Islet of Langerhans (tissue), 1 donor: ENCODE data around the gene TUSC2.

Experiments used
- FAIRE-seq: peaks from one replicate; lab custom pipeline; 2011; peaks lifted over from hg19 to GRCh38; lab: Jason Lieb, UNC

TUSC2 gene

DNA sequence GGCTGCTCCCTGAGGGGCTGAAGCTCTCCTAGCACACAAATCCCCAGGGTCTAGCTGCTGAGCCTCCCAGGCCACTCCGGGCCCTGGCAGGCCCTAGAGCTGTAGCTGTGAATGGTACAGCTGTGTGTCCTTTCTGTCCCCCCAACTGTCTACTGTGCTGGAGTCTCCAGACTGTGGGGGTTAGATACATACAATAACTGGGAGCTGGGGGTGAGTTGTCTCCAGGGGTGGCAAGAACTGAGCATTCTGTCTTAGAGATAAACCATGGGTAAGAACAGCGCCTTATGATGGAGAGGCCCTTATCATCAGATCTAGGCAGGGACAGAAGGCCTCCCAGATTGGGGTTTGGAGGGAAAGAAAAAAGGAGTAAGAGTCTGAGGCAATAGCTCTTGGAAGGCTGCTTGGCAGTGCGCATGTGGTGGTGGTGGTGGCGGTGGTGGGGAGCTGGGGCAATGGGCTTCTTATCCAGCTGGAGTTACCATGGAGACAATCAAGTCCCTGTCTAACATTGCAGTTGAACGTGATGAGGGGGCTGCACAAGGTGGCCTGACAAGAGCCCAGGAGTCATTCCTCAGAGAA is 26.3 kb upstream of the TUSC2 start:
- no peak for FAIRE-seq

- no peak for FAIRE-seq
Observed at GRCh38 chr3:50353245-50354004, 25.4 kb upstream of the TUSC2 start.

DNA sequence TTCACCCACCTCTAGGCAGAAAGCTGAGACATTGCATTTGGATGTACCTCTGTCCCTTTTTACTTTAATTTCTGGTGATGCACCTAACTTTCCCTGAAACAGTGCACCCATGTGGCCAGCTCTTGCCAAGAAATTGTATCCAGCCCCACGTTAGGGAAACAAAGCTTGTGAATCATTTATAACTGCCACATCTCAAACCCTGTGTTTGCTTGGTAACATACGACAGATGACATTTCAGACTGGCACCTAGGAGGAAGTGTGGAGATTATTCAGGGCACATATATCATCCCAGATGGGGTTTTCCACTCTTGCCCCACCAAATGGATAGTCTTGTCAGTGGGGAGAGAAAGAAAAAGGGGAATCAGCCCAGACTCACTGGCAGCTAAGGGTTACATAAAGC is 24.8 kb upstream of the TUSC2 start:
- no peak for FAIRE-seq

- no peak for FAIRE-seq
Observed at GRCh38 chr3:50351323-50351697, 23.3 kb upstream of the TUSC2 start.

- no peak for FAIRE-seq
Observed at GRCh38 chr3:50350527-50351322, 22.7 kb upstream of the TUSC2 start, which contains the start of the genes CYB561D2 and NPRL2. TSS of gene CYB561D2 (plus strand) at chr3:50350862. CDS start at chr3:50351434, 572 bp downstream. TSS of gene NPRL2 (minus strand) at chr3:50350775. CDS start at chr3:50350652, 123 bp downstream.

DNA sequence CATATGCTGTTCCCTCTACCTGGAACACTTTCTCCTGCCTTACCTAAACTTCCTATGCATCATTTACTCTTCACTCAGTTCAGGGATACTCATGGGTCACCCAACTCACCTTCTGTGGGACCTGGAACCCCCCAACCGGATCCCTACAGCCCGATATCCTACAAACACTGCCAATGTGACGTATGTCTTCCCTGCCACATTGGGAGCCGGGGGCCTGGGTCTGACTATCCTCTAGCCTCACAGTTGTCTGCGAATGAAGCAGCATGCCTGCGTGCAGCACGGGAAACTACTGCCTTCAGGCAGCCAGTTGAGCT is 22.1 kb upstream of the TUSC2 start:
- FAIRE-seq = no peak

GRCh38 chr3:50347187-50347813 is 19.3 kb upstream of the TUSC2 start:
- FAIRE-seq = peak; percentile 86

DNA sequence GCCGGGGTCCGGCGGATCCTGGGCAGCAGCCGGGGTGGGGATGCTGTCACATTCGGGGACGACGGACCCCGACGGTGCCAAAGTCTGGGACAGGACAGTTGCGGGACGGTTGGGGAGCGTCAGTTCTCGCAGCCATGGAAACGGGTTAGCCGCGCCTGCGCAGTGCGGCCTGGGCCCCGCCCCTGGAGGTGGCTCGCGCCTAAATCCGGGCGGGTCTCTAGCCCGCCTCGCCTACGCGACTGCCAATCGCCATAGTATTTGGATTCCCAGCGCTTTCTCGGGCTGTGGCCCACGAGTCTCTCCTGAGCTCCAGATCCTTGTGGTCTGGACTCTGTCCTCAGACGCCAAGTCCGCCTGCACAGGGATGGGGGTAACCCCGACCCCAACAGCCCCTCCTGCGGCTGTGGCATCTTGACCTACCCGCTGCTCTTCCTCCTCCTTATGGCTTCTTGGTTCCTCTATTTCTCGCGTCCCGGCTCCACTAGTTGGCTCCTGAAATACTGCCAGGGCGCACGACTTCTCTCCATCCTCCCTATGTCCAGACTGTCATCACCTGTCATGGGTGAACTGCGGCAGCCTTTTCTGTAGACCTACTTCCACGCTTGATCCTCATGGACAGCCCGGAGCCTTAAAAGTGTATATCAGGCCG is 17.7 kb upstream of the TUSC2 start, which contains the start of gene ZMYND10:
TSS of gene ZMYND10 (minus strand) at position 147 of the 649 bp plus-strand sequence. CDS start 153 bp downstream, outside the sequence.
- FAIRE-seq = no peak

- no peak for FAIRE-seq
Observed at GRCh38 chr3:50345008-50345407, 17.0 kb upstream of the TUSC2 start.

DNA sequence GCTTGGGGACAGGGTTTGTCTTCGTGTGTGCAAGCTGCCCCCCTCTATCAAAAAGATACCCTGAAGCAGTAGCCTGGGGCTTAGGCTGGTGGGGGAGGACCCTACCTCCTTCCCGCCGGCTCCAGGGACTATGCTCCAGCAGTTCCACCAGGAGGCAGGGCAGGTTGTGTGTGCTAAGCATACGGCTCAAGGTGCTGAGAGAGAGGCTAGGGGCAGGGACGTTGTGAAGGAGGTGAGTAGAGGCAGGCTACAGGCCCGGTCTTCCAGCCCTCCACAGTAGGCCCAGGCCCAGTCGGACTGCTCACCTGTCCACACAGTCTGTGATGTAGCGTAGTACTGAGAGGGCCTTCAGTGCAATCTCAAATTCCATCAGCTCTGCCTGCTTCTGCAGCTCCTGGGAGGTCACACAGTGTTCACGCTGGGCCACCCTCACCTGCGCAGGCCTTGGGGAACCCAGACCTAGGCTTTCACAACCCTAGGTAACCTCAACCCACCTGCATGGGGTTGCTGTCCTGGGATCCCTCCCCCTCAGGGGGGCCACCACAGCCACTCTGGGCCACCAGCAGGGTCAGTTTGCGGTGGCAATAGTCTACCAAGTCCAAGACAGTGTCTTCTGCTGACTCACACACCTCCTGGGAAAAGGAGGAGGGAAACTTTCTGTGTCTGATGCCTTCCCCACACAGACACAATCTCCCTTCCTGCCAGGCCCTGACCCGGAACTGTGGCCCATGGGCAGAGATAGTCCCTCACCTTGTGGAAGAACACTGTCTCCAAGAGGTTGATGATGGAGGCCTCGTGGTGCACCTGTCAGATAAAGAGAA is 15.0 kb upstream of the TUSC2 start:
- FAIRE-seq = no peak

DNA sequence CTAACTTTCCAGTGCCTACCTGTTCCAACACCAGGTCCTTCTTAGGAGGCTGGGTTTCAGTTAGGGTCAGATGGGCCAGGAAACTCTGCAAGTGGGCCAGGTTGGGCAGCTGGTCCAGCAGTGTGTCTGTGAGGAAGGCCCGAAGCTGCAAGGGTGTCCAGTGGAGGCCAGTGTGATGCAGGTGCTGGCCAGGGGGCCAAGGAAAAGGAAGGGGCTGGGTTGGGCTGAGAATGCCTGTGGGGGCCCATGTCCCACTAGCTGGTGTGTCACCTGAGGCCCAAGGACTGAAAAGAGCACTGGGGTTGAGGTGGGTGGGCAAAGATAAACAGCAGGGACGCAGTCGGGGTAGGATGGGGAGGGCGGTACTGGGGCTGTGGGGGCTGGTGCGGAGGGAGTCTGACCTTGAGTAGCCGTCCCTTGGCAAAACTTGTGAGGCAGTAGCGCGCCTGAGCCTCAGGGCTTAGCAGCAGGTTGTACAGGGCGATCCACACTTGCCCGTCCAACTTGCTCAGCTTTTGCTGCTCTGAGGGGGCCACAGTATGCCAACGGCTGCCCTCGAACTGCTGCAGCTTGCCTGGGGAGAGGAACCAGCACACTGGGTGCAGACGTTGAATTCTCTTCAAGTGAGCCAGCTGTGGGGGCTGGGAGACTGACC is 14.1 kb upstream of the TUSC2 start:
- FAIRE-seq = no peak

DNA sequence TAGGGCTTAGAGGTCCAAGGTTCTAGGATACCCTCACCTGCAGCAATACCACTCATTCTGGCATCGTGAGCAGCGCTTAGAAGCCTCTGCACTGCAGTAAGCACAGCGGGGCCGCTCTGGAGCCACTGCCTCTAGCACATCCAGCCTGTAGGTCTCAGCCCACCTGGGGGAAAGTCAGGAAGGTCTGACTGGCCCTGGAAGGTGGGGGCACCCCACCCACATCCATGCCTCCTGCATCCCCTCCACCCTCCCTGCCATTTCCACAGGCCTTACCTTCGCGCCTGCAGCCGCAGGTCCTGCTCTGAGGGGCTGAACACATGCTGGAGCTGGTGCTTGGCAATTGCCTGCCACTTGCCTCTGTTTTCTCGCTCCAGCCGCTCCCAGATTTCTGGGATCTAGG is 13.5 kb upstream of the TUSC2 start:
- no peak for FAIRE-seq

DNA sequence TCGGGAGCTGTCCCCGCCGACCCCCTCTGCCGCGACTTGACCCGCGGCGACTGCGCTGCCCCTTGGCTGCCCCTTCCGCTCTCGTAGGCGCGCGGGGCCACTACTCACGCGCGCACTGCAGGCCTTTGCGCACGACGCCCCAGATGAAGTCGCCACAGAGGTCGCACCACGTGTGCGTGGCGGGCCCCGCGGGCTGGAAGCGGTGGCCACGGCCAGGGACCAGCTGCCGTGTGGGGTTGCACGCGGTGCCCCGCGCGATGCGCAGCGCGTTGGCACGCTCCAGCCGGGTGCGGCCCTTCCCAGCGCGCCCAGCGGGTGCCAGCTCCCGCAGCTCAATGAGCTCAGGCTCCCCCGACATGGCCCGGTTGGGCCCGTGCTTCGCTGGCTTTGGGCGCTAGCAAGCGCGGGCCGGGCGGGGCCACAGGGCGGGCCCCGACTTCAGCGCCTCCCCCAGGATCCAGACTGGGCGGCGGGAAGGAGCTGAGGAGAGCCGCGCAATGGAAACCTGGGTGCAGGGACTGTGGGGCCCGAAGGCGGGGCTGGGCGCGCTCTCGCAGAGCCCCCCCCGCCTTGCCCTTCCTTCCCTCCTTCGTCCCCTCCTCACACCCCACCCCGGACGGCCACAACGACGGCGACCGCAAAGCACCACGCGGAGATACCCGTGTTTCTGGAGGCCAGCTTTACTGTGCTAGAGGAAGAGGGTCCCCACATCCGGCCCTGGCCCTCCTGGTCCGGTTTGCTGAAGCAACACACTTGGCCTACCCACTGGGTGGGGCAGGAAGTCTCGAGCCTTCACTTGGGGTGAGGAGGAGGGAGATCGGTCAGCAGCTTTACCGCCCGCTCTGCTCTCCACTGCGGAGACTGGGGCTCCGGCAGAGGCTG is 12.7 kb upstream of the TUSC2 start, which contains the start of gene RASSF1:
TSS of gene RASSF1 (minus strand) at position 389 of the 882 bp plus-strand sequence. CDS start at position 358, 31 bp downstream.
- no peak for FAIRE-seq

DNA sequence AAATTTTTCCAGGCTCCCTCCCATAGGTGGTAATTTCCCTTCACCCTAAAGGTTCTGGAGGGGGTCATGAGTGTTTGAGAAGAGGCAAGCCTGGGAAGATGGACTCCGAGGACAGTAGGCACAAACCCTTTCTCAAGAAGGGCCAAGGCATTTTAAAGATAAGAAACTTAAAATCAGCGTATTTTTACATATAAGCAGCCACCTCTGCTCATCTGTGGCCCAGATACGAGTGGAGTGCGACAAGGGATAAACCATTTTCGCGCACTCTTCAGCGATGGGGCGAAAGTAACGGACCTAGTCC is 12.1 kb upstream of the TUSC2 start:
- no peak for FAIRE-seq

GRCh38 chr3:50339485-50340146 is 11.6 kb upstream of the TUSC2 start:
- no peak for FAIRE-seq

DNA sequence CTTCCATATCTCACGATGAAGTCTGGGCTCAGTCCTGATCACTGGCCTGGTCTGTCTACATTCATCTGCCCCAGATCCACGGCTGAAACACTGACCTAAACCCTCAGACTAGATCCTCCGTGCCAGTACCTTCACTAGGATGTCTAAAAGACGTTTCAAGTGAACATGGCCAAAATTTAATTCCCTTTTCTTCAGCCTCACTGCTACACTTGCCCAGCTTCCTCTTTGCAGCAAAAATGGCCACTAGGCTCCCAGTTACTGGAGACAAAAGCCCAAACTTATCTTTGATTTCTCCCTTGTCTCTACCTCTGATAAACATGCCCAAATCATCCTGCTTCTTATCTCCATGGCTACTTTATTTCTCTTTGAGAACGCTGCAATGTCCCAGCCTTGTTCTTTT is 10.9 kb upstream of the TUSC2 start:
- FAIRE-seq = no peak

- FAIRE-seq = peak; percentile 89
Observed at GRCh38 chr3:50337175-50337861, 9.3 kb upstream of the TUSC2 start.

DNA sequence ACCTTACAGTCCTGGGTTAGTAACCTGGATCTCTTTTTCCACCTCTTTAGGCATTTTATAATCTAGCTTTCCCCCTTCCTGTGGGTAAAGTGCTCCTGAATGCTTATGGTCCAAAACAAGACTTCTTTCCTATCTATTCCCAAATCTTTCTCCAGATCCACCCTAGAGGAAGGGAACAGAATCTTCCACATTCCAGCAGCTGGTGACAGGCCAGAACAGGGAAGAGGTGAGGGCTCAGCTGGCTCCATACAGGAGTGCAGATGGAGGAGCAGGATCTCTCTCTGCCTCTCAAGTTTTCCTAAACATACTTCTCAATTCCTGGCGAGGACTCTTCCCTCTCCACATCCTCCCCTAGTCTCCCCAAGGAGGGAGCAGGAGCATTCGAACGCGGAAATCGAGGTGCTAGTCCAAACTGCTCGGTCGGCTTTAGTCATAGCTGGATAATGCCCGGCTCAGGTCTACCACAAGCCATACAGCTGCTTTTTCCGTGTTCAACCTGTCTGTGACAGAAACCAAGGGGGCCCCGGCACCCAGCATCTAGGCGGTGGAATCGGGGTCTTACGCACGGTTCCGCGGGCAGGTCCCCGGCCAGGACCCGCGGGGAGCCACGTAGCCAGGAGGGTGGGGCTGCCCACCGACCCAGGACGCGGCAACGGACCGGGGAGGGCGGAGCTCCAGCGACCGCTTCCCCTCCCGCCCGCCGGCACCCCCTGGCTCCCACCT is 8.6 kb upstream of the TUSC2 start:
- no peak for FAIRE-seq
